SHP77 (cell line): ENCODE measurements around the gene RPRD1B.

Experiments used
- DNase-seq, 2 experiments: peaks; one replicate each; lab custom pipeline; 2025; lab: John Stamatoyannopoulos, UW

Gene RPRD1B

GRCh38 chr20:38135651-38136420 is 102.3 kb downstream of the RPRD1B start:
- DNase-seq: no peak

- no peak for DNase-seq
These were observed 103.1 kb downstream of the RPRD1B start for GRCh38 chr20:38136421-38137245.

GRCh38 chr20:38137441-38138037 is 104.0 kb downstream of the RPRD1B start:
- DNase-seq: no peak

GRCh38 chr20:38138086-38138778 is 104.7 kb downstream of the RPRD1B start:
- DNase-seq: no peak

- no peak for DNase-seq
These were observed 105.8 kb downstream of the RPRD1B start for GRCh38 chr20:38139156-38139912.

- peak; percentile 26 to 27 for DNase-seq
These were observed 106.6 kb downstream of the RPRD1B start for GRCh38 chr20:38139977-38140753.

GRCh38 chr20:38141204-38141888 is 107.8 kb downstream of the RPRD1B start:
- DNase-seq: no peak
